HEK293 (cell line): Measurements from ENCODE around the gene ATP6V1D.
A peak's percentile ranks its signal among the peaks of the same experiment; 100 is the strongest.

Experiments
- CTCF ChIA-PET: fragments of 350-600 bp; formaldehyde crosslinking; extraction: SDS; loops from one replicate; lab custom pipeline; 2021; ENCODE audit warnings: antibody characterized with exemption; lab: Yijun Ruan, JAX
- POLR2A ChIA-PET: fragments of 300-600 bp; formaldehyde crosslinking; extraction: SDS; loops from one replicate; lab custom pipeline; 2020; ENCODE audit warnings: antibody characterized with exemption, inconsistent platforms; lab: Yijun Ruan, JAX
- H3K27ac ChIP-seq: fragments of 200-500 bp; sonication (Bioruptor generic); 2 replicates; pipeline ENCODE4 v1.5.1; 2014; ENCODE audit warnings: low read depth, low read length, control low read depth, inconsistent platforms; ENCODE audit errors: extremely low read depth
- H3K36me3 ChIP-seq, 2 experiments: fragments of 200-500 bp in 1 of 2; sonication (Bioruptor generic) in 1 of 2; 1 replicate in 1 of 2; 2 replicates in 1 of 2; pipeline ENCODE4 v1.5.1; 2014 to 2017; ENCODE audit warnings: inconsistent platforms in 2 of 2, low read length in 2 of 2; ENCODE audit not compliant: control insufficient read depth in 2 of 2, insufficient read depth in 1 of 2
- H3K4me1 ChIP-seq: fragments of 200-500 bp; sonication (Bioruptor generic); 2 replicates; pipeline ENCODE4 v1.5.1; 2014; ENCODE audit warnings: mild to moderate bottlenecking, low read length, inconsistent platforms; ENCODE audit not compliant: control insufficient read depth, insufficient read depth
- H3K4me3 ChIP-seq: 2 replicates; pipeline ENCODE4 v1.5.1; 2011; ENCODE audit warnings: low read depth, mild to moderate bottlenecking, control low read depth, low read length, moderate library complexity
- H3K9me3 ChIP-seq: fragments of 200-500 bp; sonication (Bioruptor generic); 2 replicates; pipeline ENCODE4 v1.5.1; 2014; ENCODE audit warnings: low read depth, low read length, inconsistent platforms; ENCODE audit not compliant: control insufficient read depth, insufficient read depth
- AEBP2 ChIP-seq: fragments of 450-650 bp; formaldehyde crosslinking; IDR thresholded peaks from 2 replicates; pipeline ENCODE4 v1.5.1; 2016; ENCODE audit warnings: missing biosample characterization, missing genetic modification characterization, borderline replicate concordance
- HOXA7 ChIP-seq: sonication (generic); formaldehyde crosslinking; IDR thresholded peaks from 2 replicates; pipeline ENCODE4 v1.8.1; 2022; ENCODE audit warnings: missing genetic modification reagents, borderline replicate concordance
- KLF8 ChIP-seq: fragments of 450-650 bp; formaldehyde crosslinking; IDR thresholded peaks from 2 replicates; pipeline ENCODE4 v1.5.1; 2016; ENCODE audit warnings: missing biosample characterization, missing genetic modification characterization
- MZF1 ChIP-seq: fragments of 450-650 bp; formaldehyde crosslinking; IDR thresholded peaks from 2 replicates; pipeline ENCODE4 v1.5.1; 2017; ENCODE audit warnings: missing biosample characterization, missing genetic modification characterization, borderline replicate concordance
- OSR2 ChIP-seq: fragments of 450-650 bp; formaldehyde crosslinking; IDR thresholded peaks from 2 replicates; pipeline ENCODE4 v1.5.1; 2016; ENCODE audit warnings: missing biosample characterization, missing genetic modification characterization
- OVOL3 ChIP-seq: fragments of 450-650 bp; formaldehyde crosslinking; IDR thresholded peaks from 2 replicates; pipeline ENCODE4 v1.5.1; 2016; ENCODE audit warnings: missing biosample characterization, missing genetic modification characterization
- PRDM6 ChIP-seq: fragments of 450-650 bp; formaldehyde crosslinking; IDR thresholded peaks from 2 replicates; pipeline ENCODE4 v1.5.1; 2017; ENCODE audit warnings: missing biosample characterization, missing genetic modification characterization
- REST ChIP-seq: fragments of 450-650 bp; formaldehyde crosslinking; IDR thresholded peaks from 2 replicates; pipeline ENCODE4 v1.5.1; 2016; ENCODE audit warnings: missing biosample characterization, missing genetic modification characterization
- TCF7L2 ChIP-seq: IDR thresholded peaks from 2 replicates; pipeline ENCODE4 v1.6.1; 2011; ENCODE audit warnings: low read depth, mild to moderate bottlenecking, inconsistent platforms, low read length, moderate library complexity, borderline replicate concordance
- TRIM28 ChIP-seq: IDR thresholded peaks from 2 replicates; pipeline ENCODE4 v1.6.1; 2011; ENCODE audit warnings: low read length, control low read depth, borderline replicate concordance
- ZBTB44 ChIP-seq: fragments of 450-650 bp; IDR thresholded peaks from 2 replicates; pipeline ENCODE4 v1.5.1; 2018; ENCODE audit warnings: missing biosample characterization, mild to moderate bottlenecking, missing genetic modification characterization
- ZBTB7A ChIP-seq: fragments of 450-650 bp; formaldehyde crosslinking; IDR thresholded peaks from 2 replicates; pipeline ENCODE4 v1.5.1; 2016; ENCODE audit warnings: low read depth, missing biosample characterization, missing genetic modification characterization
- ZNF214 ChIP-seq: fragments of 450-650 bp; formaldehyde crosslinking; IDR thresholded peaks from 2 replicates; pipeline ENCODE4 v1.5.1; 2017; ENCODE audit warnings: missing biosample characterization, mild to moderate bottlenecking, missing genetic modification characterization, borderline replicate concordance
- ZNF221 ChIP-seq: fragments of 450-650 bp; formaldehyde crosslinking; IDR thresholded peaks from 2 replicates; pipeline ENCODE4 v1.5.1; 2017; ENCODE audit warnings: missing biosample characterization, missing genetic modification characterization, borderline replicate concordance
- ZNF302 ChIP-seq: fragments of 450-650 bp; formaldehyde crosslinking; IDR thresholded peaks from 2 replicates; pipeline ENCODE4 v1.5.1; 2016; ENCODE audit warnings: missing biosample characterization, missing genetic modification characterization, low read depth
- ZNF366 ChIP-seq: fragments of 450-650 bp; formaldehyde crosslinking; conservative IDR thresholded peaks from 2 replicates; pipeline ENCODE4 v1.5.1; 2016; ENCODE audit warnings: missing biosample characterization, missing genetic modification characterization
- ZNF449 ChIP-seq: fragments of 450-650 bp; formaldehyde crosslinking; IDR thresholded peaks from 2 replicates; pipeline ENCODE4 v1.5.1; 2017; ENCODE audit warnings: missing biosample characterization, mild to moderate bottlenecking, missing genetic modification characterization, moderate library complexity
- ZNF529 ChIP-seq: fragments of 450-650 bp; formaldehyde crosslinking; IDR thresholded peaks from 2 replicates; pipeline ENCODE4 v1.5.1; 2017; ENCODE audit warnings: missing genetic modification characterization, missing biosample characterization; ENCODE audit not compliant: insufficient replicate concordance
- ZNF544 ChIP-seq: fragments of 450-650 bp; formaldehyde crosslinking; IDR thresholded peaks from 2 replicates; pipeline ENCODE4 v1.5.0; 2017; ENCODE audit warnings: missing biosample characterization, missing genetic modification characterization
- ZNF621 ChIP-seq: fragments of 450-650 bp; formaldehyde crosslinking; IDR thresholded peaks from 2 replicates; pipeline ENCODE4 v1.5.1; 2017; ENCODE audit warnings: missing biosample characterization, missing genetic modification characterization
- ZNF776 ChIP-seq: fragments of 450-650 bp; formaldehyde crosslinking; IDR thresholded peaks from 2 replicates; pipeline ENCODE4 v1.5.0; 2017; ENCODE audit warnings: missing biosample characterization, missing genetic modification characterization, borderline replicate concordance
- ZNF792 ChIP-seq: fragments of 450-650 bp; formaldehyde crosslinking; IDR thresholded peaks from 2 replicates; pipeline ENCODE4 v1.5.1; 2016; ENCODE audit warnings: missing biosample characterization, missing genetic modification characterization
- ZNF843 ChIP-seq: fragments of 450-650 bp; formaldehyde crosslinking; IDR thresholded peaks from 2 replicates; pipeline ENCODE4 v1.5.1; 2016; ENCODE audit warnings: missing biosample characterization, missing genetic modification characterization
- ZXDB ChIP-seq: fragments of 450-650 bp; formaldehyde crosslinking; IDR thresholded peaks from 2 replicates; pipeline ENCODE4 v1.5.1; 2016; ENCODE audit warnings: missing biosample characterization, missing genetic modification characterization

Gene ATP6V1D

GRCh38 chr14:67371247-67372148, 11.9 kb upstream of the ATP6V1D start:
- no peaks in the 10 kb centered on the region for H3K4me1 ChIP-seq
- CTCF ChIA-PET = no interaction called here
- POLR2A ChIA-PET = no interaction called here
- no peak overlapping the region for H3K27ac ChIP-seq
- no peaks in the 10 kb centered on the region for H3K9me3 ChIP-seq
- H3K4me3 ChIP-seq = no peak overlapping the region
- H3K36me3 ChIP-seq = peaks cover 78 to 93% of the 10 kb centered on the region in 2 experiments
- TF ChIP-seq MZF1 (0 out of 2 replicates have a peak, but pooled peaks have one; percentile 19), TCF7L2 (no peak), ZNF544 (no peak), ZNF843 (tag by site-specific recombination) (peak; percentile 43; the same call in 1 of the 2 replicates), PRDM6 (peak; percentile 72), ZNF621 (tag by site-specific recombination) (no peak), ZNF776 (tag by site-specific recombination) (no peak), ZBTB7A (tag by site-specific recombination) (no peak), ZNF529 (tag by site-specific recombination) (no peak), REST (no peak), ZNF366 (tag by site-specific recombination) (peak; percentile 48; the same call in 1 of the 2 replicates), ZNF449 (tag by site-specific recombination) (no peak)
- TF ChIP-seq, all 188 proteins: peak for 4

GRCh38 chr14:67370830-67371229, 11.2 kb upstream of the ATP6V1D start:
- ChIA-PET POLR2A (no interaction called here), CTCF (no interaction called here)
- H3K4me1 ChIP-seq = no peaks in the 10 kb centered on the region
- no peak overlapping the region for H3K27ac ChIP-seq
- H3K9me3 ChIP-seq = no peaks in the 10 kb centered on the region
- H3K4me3 ChIP-seq = no peak overlapping the region
- H3K36me3 ChIP-seq = peaks cover 78 to 93% of the 10 kb centered on the region in 2 experiments
- no peak for TF ChIP-seq OSR2 (tag by site-specific recombination)
- TF ChIP-seq ZNF302 (tag by site-specific recombination) = no peak
- no peak for TF ChIP-seq ZBTB44 (tag by site-specific recombination)
- TF ChIP-seq HOXA7 (CRISPR knock-in tag) = no peak
- TF ChIP-seq AEBP2 (tag by site-specific recombination) = no peak
- no peak for TF ChIP-seq ZNF221 (tag by site-specific recombination)
- TF ChIP-seq KLF8 (tag by site-specific recombination) = no peak
- TF ChIP-seq ZBTB7A (tag by site-specific recombination) = no peak
- no peak for TF ChIP-seq OVOL3 (tag by site-specific recombination)
- no peak for TF ChIP-seq ZNF792
- TF ChIP-seq ZNF214 (tag by site-specific recombination) = no peak
- no peak for TF ChIP-seq ZXDB (tag by site-specific recombination)
- TF ChIP-seq TRIM28 = no peak
